Measurements from ENCODE around the gene CDH23. TPM values are rescaled to one million over a fixed set of nuclear protein-coding genes. Genes with fewer than 3 reads are reported as not detected.

Gene CDH23
- total and polyA plus RNA-seq, 9 of the 15 experiments (the other 6 are each of a cell fraction or from before 2014, with no cell fraction given): 0.18 to 1.2 (median 0.47) TPM

- no peak for TF ChIP-seq HDAC3 (IDR thresholded peaks at IDR 0.05; ENCODE audit: borderline replicate concordance, partially characterized antibody)
- TF ChIP-seq ZSCAN29 (IDR thresholded peaks at IDR 0.05): no peak
- TF ChIP-seq NFYB (IDR thresholded peaks at IDR 0.05; ENCODE audit: extremely low read depth, insufficient read length): peak; percentile 64
- peak; percentile 47; the same call in 1 of the 2 replicates for TF ChIP-seq RAD51 (IDR thresholded peaks at IDR 0.05; ENCODE audit: borderline replicate concordance, low read depth)
- no peak for TF ChIP-seq BCL6 (CRISPR knock-in tag; IDR thresholded peaks at IDR 0.05)
- TF ChIP-seq IRF9 (tag; IDR thresholded peaks at IDR 0.05): no peak
- TF ChIP-seq NCOA1 (IDR thresholded peaks at IDR 0.05; ENCODE audit: low read depth): no peak
- TF ChIP-seq CBX3 (IDR thresholded peaks at IDR 0.05; ENCODE audit: borderline replicate concordance in 1 of 2, low read length in 2 of 2): peak in 1 of 2 experiments; percentile 43; a peak in 1 of 3 replicates
- TF ChIP-seq ZHX1 (conservative IDR thresholded peaks at IDR 0.05; ENCODE audit: low read length): no peak
- TF ChIP-seq TBP (optimal IDR thresholded peaks at IDR 0.05; ENCODE audit: low read depth, low read length): no peak
- no peak for TF ChIP-seq MLLT1 (IDR thresholded peaks at IDR 0.05)
- TF ChIP-seq ZBTB1 (CRISPR knock-in tag; IDR thresholded peaks at IDR 0.05; ENCODE audit: borderline replicate concordance, low read depth): no peak
- no peak for TF ChIP-seq SRSF7 (optimal IDR thresholded peaks at IDR 0.05; ENCODE audit: low read depth, low read length)
- TF ChIP-seq CEBPB (tag; IDR thresholded peaks at IDR 0.05): no peak
- TF ChIP-seq RBM25 (IDR thresholded peaks at IDR 0.05; ENCODE audit: low read depth, low read length, severe bottlenecking): peak; percentile 14
These were observed 112.7 kb downstream of the CDH23 start (continued) for GRCh38 chr10:71509444-71509843.
